Activated CD4-positive, alpha-beta T cell treated with anti-CD3 and anti-CD28 coated beads, Interleukin-2, amount 50 U/mL, for 4 hours (primary cell): ENCODE data around the gene CTAGE8.
"Not testable (repeated sequence)": the region's sequence is repeated elsewhere in the genome, so short reads cannot be mapped to it uniquely, and the experiment has no call there.

Experiments used
- DNase-seq, 2 experiments: peaks; one replicate each; pipeline ENCODE4 v3.0.0-alpha.2; 2020

CTAGE8 gene

DNA sequence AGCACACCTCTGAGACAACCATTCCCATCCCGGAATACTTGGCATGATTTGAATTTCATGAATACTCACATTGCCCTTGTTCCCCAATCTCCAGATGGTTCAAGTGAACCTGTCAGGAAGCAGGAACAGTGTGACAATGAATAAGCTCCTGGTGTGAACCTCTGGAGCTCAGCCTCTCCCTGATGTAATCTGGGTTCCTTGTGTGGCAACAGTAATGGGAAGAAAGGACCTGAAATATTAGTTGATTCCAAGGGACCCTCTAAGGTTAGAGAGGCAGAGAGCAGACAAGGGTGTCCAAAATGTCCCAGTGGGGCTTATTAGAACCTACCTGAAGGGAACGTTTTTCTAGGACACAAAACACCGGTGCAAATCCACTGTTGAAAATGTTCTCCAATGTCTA, 13.0 kb downstream of the CTAGE8 start:
- no peak for DNase-seq

DNA sequence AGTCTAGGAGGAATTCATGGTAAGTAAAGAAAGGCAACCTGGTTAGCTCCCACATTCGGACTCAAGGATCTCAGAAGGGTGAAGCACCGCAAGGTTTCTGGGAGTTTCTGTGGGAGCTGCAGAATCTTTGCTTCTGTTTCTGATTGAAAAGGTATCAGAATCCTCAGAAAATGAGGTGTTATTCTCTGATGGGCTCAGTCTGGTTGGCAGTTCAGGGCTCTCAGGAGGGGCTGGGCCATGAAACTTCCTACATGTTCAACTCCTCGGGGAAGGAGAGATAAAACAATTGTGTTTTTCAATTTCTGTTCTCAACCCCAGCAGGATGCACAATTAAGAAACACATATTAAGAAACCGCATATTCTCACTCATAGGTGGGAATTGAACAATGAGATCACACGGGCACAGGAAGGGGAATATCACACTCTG, 13.6 kb downstream of the CTAGE8 start:
- no peak for DNase-seq

DNA sequence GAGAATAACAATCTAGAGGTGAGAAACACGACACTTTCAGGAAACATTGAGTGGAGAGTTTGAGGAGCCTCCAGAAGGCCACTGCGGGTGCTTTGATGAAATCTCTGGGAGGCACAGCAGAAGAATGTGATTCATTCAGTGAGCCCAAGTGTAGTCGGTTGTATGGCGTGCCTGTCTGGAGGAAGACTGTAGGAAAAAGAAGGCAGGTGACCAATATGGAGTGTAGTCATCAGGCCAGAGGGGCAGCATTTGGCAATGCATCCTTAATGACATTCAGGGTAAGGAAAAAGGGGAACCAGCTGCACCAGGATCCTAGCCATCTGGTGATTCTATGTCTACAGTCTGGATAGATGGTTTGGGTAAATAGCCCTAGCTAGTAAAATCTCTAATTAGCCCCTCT, 16.8 kb downstream of the CTAGE8 start:
- not testable (repeated sequence) for DNase-seq

DNA sequence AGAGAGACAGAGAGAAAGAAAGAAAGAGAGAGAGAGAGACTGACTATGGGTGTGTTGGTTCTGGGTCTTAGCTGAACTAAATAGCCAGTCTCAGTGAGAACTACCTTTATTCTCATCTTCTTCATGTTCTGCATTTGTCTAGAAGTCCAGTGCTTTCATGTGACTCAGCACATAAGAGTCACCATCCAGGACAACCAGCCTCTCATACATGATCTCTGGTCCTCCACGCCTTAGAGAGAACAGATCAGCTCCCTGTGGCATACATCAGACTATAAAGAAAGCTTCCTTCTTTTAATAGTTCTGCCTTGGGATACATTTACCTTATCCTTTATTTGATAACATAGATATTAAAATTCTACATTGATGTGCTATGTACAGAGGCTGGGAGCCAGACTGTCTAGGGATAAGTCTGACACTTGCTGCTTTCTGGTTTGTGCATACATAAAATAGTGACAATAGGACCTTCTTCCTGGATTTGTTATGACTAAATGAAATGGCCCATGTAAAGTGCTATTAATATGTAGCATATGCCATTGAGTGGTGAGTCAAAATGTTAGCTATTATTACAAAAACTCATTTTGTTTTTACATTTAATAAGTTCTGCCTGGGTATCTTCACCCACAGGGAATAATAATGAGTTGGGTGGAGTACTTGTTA, 21.3 kb downstream of the CTAGE8 start:
- DNase-seq = not testable (repeated sequence)

- DNase-seq = not testable (repeated sequence)
These were observed 22.1 kb downstream of the CTAGE8 start for GRCh38 chr7:144246967-144247366.

DNA sequence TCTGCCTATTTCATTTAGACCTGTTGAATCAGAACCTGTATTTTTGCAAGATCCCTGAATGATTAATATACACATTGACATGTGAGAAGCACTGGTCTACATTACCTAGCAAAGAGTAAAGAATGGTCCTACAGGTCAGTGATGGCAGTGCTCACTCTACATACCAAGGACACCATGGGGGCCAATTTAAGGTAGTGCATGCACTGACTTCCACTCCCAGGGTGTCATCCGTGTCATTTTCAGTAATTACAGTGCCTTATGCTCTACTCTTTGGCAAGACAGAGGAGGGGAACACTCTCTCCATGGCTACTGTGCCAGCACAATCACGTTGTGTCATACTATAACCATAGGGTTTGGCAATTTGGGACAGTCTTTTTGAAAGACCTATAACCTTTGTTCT, 23.7 kb downstream of the CTAGE8 start:
- DNase-seq = not testable (repeated sequence)

DNA sequence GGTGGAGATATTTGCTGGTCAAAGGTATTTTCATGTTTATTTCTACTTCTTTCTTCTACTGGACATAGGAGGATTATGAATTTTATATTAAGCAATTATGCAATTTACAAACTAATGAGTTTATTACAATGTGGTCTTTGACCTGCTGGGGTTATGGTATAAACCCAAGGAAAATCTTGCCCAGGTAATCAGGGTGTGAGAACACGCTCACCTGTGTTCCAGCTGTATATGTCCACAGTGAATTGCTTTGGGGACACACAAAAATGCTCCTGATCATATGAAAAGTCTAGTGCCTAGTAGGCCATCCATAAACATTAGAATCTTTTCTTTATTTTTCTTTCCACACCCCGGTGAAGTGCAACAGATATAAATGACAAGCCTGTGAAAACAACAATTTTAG, 29.7 kb downstream of the CTAGE8 start, which contains the start of gene OR2A42:
Gene OR2A42 (minus strand): TSS at position 241 of the 400 bp plus-strand sequence. CDS start 6,762 bp downstream, outside the sequence.
- DNase-seq = not testable (repeated sequence)

- not testable (repeated sequence) for DNase-seq
These were observed 30.5 kb downstream of the CTAGE8 start for GRCh38 chr7:144238530-144239082.

GRCh38 chr7:144233039-144233438, 36.0 kb downstream of the CTAGE8 start:
- not testable (repeated sequence) for DNase-seq

DNA sequence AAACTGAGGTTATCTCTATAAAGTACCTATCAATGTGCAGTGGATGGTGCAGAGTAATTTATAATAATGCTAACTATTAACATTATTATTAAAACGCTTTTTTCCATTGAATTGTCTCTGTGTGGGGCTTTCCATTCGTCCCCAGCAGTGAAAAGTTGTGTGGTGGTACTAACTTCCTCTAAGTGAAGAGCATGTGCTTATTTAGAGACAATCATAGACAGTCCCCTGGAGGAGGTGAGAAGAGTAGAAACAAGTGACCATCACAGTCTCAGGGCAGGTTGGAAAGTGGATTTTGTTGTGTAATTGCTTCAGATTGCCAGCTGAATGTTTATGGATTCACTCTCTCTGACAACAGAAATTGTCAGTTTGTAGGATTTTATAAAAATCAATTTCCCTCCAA, 38.1 kb downstream of the CTAGE8 start:
- DNase-seq = not testable (repeated sequence)

GRCh38 chr7:144228810-144229209, 40.3 kb downstream of the CTAGE8 start:
- not testable (repeated sequence) for DNase-seq

- DNase-seq = not testable (repeated sequence)
These were observed 42.2 kb downstream of the CTAGE8 start for GRCh38 chr7:144226866-144227265.

GRCh38 chr7:144223675-144224074, 45.4 kb downstream of the CTAGE8 start:
- DNase-seq = not testable (repeated sequence)

DNA sequence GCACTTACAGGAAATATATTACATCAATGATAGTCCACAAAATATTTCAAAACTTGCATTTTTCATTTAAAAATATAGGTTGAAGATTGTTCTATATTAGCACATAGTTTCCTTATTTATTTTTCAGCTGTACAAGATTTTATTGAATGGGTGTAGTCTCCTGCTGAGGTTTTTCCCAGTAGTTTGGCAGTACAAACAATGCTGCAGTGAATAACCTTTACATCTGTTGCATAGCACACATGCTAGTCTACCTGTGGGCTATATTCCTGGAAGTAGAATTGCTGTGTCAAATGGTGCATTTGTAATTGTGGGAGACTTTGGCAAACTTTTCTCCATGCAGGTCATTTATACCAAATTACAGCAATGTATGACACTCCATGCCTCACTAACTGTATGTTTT, 48.6 kb downstream of the CTAGE8 start:
- DNase-seq = not testable (repeated sequence)

- DNase-seq = not testable (repeated sequence)
These were observed 49.9 kb downstream of the CTAGE8 start for GRCh38 chr7:144219149-144219548.

DNA sequence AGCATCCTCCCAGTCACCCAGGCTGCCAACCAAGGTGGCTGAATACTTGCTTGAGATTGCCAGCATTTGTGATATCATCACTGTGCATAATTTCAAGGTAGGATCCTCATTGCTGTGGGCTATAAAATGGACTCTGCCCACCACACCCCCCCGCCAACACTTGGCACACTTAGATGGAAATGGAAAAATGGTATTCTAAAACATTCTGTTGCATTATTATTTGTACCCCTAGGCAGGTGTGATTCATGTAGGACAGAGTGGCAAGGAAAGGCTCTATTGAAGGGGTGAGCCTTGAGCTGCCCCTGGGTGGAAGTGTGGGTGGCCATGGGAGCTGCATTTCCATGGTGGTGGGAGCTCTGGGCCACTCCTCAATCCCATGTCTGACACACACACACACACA, 50.5 kb downstream of the CTAGE8 start:
- DNase-seq = not testable (repeated sequence)

DNA sequence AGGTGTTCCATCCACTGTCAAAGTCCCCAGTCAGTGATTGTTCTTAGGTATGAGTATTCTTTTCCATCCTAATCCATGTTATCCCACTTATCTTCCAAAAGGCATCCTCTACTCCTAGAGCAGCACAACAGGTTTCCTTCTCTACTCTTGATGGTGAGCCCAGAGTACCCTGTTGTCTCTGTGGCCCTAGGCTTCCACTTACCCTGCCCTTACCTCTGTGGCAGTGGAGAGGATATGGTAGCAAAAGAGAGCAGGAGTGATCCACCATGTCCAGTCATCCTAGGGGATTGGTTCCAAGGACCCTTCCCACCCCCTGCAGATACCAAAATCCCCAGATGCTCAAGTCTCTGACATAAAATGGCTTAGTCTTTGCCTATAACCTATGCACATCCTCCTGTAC, 51.9 kb downstream of the CTAGE8 start:
- not testable (repeated sequence) for DNase-seq
